C1 segment of cervical spinal cord (tissue), 14 donors: Measurements from ENCODE around the gene ILKAP.
A peak's percentile ranks its signal among the peaks of the same experiment; 100 is the strongest.

Experiments used
- DNase-seq, 14 donors: peaks; one replicate each; lab custom pipeline; 2025; lab: John Stamatoyannopoulos, UW

The ILKAP gene

GRCh38 chr2:238203094-238203972 lies at the start of gene ILKAP:
ILKAP (minus strand) TSS chr2:238203695; CDS start chr2:238203553, 142 bp downstream.
- peak in 13 of 14 donors; percentile 54 to 94 (median 79) for DNase-seq

DNA sequence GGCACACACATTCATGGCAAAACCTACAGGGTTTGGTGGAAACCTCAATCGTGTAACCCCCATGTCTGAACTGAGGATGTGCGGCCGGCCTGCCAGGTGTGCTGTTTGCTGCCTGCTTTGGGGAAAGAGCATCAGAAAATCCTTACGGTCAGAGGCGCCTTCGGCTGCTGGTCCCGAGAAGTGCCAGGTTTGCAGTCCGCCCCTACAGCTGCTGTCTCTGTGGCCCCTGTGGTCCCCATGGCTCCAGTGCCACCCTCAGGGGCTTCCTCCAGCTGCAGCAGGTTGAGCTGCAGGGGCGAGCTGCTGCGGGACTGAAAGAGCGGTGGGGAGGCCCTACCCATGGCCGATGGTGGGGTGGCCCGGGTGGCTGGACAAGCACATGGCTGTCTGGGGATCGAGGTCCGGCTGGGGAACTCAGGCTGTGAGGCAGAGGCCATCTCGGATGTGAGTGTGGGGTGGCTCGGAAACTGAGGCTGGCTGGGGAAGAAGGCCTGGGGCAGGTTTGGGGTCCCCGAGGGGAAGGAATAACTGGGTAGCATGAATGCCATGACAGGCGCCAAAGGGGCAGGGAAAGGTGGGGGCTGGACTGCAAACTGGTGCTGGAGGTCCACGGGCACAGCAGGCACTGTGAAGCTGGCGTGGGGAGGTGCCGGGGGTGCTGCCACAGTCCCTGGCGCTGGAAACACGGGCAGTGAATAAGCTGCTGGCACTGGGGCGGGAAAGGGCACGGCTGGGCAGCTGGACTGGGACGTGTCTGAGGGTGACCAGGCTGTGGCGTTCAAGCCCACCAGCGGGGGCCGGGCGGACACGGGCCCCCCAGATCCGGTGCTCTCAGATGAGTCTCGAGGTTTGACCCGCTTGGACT lies 49.5 kb upstream of the ILKAP start:
- no peak for DNase-seq

- DNase-seq, result no peak
Observed at GRCh38 chr2:238251986-238252385, 48.5 kb upstream of the ILKAP start.

GRCh38 chr2:238251331-238251730 lies 47.8 kb upstream of the ILKAP start:
- no peak for DNase-seq

DNA sequence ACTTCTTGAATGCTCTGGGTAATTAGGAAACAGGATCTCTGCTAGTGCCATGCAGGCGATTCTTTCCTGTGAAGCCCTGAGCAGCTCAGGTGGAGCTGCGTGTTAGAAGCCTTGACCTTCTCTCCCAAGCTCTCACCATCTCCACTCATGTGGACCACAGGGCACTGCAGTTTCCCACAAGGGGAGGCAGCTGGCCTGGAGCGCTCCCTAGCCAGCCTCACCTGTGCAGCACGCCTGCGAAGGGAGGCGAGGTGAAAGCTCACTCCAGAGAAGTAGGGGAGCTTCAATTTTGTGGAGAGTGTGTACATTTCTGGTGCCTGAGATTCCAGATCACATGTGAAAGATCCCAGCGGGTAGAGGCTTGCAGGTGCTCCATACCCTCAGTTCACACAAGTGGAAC lies 47.4 kb upstream of the ILKAP start:
- DNase-seq, result no peak

DNA sequence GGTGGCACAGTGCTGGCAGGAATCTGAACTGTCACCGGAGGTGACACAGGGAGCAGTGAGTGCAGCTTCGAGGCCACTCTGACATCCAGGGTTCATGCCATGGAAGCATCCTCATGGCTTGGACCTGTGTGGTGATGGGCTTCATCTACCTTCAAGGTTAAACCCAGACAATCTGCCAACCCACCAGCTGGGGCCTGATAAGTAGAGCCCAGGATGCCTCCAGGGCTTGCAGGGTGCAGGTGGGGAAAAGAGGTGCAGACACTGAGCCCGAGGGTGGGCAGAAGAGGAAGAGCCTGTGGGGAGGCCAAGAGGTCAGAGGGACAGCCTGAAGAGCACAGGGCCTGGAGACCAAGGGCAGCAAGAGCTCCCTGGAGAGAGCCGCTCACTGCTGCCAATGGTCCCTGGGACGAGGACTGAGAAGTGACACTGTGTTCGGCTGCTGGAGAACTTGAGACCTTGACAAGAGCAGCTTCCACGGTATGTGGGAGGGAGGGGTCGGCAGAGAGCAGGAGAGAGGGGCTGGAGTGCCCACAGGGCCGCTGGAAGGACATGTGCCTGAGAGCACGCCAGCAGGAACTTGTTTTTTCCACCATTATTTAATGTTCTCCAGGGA lies 44.5 kb upstream of the ILKAP start:
- DNase-seq, result peak in 1 of 14 donors; percentile 7

- DNase-seq, result peak in 1 of 14 donors; percentile 44
Observed at GRCh38 chr2:238247002-238247822, 43.7 kb upstream of the ILKAP start.

DNA sequence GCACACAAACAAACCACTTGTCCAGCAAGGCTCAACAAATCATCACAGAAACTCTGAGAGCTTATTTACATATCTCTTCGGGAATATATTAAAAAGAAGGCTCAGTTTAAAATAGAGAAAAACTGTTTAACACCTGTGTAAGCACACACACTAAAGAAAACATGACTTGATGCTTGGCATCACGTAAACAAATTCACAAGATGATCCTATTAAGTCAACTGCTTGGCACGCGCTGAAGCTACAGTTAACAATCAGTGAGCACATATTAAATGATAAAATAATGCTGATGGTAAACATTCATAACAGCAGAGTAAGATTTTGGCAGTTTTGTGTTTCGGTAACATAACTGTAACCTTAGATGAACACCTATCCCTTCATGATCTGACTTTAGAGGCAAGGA lies 40.7 kb upstream of the ILKAP start:
- no peak for DNase-seq

DNA sequence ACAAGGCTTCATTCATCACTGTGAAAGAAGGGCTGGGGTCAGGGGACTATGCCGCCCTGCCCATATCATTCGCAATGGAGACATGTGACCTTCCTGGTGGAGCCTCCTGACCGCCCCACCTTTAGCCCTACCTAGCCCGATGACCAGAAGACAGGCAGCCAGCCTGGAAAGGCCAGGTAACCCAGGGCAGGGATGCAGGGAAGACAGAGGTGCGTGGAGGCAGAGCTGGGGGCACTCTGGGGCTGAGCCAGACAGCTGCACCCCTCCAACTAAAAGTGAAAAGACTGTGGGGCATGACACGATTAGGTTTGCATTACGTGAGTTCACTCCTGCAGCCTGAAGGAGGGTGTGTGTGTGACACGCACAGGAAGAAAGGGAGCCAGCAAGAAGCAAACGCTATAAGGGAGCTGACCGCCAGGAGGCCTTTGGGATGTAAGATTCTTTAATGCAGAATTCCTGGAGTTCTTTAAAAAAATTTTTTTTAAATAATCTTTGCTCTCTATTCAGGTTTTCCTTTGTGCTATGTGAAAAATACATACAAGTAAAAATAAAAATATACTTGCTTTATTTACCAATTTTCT lies 40.1 kb upstream of the ILKAP start:
- no peak for DNase-seq

- DNase-seq, result peak in 5 of 14 donors; percentile 26 to 64 (median 43)
Observed at GRCh38 chr2:238242731-238243495, 39.4 kb upstream of the ILKAP start.

GRCh38 chr2:238241970-238242369 lies 38.5 kb upstream of the ILKAP start:
- DNase-seq, result no peak

DNA sequence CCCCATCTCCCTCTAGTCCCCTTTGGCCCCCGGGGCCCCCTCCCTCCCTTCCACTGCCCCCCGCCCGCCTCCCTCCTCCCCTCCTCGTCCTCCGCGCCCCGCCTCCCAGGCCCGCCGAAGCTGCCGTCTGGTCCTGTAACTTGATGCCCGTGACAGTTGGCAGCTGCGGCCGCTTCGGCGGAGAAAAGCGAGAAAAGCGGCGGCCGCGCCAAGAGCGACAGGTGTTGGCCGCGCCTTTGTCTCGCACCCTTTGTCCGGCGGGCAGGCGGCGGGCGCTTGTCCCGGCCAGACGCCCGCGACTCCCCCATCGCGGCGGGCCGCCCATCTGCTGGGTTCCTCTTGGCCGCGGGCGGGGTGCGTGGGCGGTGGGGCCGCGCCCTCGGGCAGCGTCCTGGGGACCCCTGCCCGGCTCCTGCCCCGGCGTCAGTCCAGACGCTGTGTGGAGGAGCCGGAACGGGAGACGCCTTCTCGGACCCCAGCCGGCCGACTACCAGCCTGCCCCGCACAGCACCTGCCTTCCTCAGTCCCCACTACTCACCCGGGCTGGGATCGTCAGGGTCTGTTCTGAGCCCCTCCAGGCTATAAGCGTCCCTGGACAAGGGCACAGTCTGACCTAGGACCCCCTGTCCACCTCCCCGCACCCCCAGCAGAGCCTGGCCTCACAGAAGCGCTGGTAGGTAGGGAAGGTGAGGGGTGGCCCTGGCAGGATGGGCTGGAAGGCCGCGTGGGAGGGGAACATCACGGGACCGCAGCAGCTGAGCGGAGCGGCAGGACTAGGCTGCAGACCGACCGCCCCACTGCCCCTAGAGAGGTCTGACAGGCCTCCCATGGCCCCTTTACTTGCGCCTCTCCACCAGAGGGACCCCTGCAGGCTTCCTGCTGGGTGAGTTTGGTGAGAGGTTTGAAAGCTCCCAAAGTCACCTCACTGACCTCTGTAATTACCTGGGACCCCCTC lies 37.5 kb upstream of the ILKAP start:
- DNase-seq, result peak in 1 of 14 donors; percentile 62

DNA sequence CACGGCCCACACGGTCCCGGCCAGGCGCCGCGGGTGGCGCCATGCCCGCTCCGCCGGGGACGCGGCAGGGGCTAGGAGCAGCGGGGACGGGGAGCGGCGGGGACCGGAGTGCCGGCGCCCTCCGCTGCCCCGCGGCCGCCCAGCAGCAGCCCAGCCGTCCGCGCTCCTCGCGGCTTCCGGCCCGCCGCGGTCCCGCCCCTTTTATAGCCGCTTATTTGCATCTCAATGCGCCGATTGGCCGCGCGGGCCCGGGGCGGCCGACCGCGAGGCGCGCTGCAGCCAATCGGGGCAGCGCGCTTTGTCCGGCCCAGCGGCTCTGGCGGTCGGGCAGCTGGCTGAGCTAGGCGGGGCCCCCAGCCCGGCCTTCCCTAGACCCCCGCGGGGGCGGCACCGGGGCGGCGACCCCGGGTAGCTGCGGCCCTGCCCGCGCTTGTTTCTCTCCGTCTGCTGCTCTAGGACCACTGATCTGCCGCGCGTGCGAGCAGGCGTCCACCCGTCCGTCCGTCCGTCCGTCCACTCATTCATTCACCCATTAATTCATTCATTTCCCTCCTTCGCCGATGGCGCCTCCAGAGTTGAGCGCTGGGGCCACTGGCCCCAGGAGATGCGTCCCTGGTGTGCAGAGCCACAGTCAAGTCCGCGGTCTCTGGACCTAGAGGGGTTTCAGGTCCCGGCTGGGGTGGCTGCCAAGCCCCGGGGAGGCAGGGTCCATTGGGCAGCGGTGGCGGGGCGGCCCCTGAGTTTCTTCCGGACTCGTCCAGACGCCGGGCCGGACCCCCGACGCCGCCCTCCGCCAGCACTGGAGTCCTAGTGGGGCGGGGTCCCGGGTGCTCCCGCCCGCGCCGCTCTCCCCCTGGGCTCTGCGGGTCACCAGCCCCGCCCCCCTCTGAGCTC lies 36.6 kb upstream of the ILKAP start, which contains the start of gene HES6:
HES6 (minus strand) TSS at position 176 of the 894 bp plus-strand sequence; CDS start at position 43, 133 bp downstream.
- DNase-seq, result peak in 13 of 14 donors; percentile 36 to 88 (median 63)

DNA sequence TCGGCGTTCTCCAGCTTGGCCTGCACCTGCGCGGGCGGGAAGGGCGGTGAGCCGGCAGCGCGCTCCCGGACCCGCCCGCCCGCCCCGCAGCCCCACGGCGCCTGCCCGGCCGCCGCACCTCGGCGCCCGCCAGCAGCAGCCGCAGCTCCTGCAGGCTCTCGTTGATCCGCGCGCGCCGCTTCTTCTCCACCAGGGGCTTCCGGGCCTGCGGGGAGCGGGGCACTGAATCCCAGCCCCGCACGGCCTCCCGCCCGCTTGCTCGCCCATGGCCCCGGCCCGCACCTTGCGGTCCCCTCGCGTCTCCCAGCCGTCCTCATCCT lies 36.0 kb upstream of the ILKAP start:
- no peak for DNase-seq

GRCh38 chr2:238238766-238239542 lies 35.5 kb upstream of the ILKAP start:
- peak in 1 of 14 donors; percentile 31 for DNase-seq

- DNase-seq, result no peak
Observed at GRCh38 chr2:238238311-238238765, 34.8 kb upstream of the ILKAP start.
